ENCODE measurements around the gene TLNRD1. TPM values are rescaled to one million over a fixed set of nuclear protein-coding genes. Genes with fewer than 3 reads are reported as not detected.

Gene TLNRD1
- total RNA-seq, 1 donor from 2014 or later = 27.8 TPM

- Histone ChIP-seq H3K4me3 (no peak overlapping the region), H3K4me1 (peaks cover 14% of the 10 kb centered on the region), H3K27ac (no peak overlapping the region), H3K27me3 (no peaks in the 10 kb centered on the region), H3K36me3 (no peaks in the 10 kb centered on the region), H3K9me3 (no peaks in the 10 kb centered on the region)
- intact Hi-C loops (cut with DNase I) = no loop called here
- TF ChIP-seq CTCF (IDR thresholded peaks at IDR 0.05) = no peak
- ATAC-seq = no peak
- DNase-seq = no peak
These were observed 11.9 kb downstream of the TLNRD1 start for GRCh38 chr15:81012588-81012987.

- no peak for TF ChIP-seq CTCF (IDR thresholded peaks at IDR 0.05)
- H3K4me1 ChIP-seq = peaks cover 14% of the 10 kb centered on the region
- no peak for DNase-seq
- no peaks in the 10 kb centered on the region for H3K36me3 ChIP-seq
- no peak overlapping the region for H3K4me3 ChIP-seq
- no peaks in the 10 kb centered on the region for H3K27me3 ChIP-seq
- ATAC-seq = peak; percentile 68
- intact Hi-C loops (cut with DNase I) = no loop called here
- no peaks in the 10 kb centered on the region for H3K9me3 ChIP-seq
- no peak overlapping the region for H3K27ac ChIP-seq
These were observed 12.7 kb downstream of the TLNRD1 start for GRCh38 chr15:81013396-81013929.

- no peak for TF ChIP-seq CTCF (IDR thresholded peaks at IDR 0.05)
- H3K27ac ChIP-seq = no peak overlapping the region
- H3K9me3 ChIP-seq = no peaks in the 10 kb centered on the region
- H3K27me3 ChIP-seq = no peaks in the 10 kb centered on the region
- ATAC-seq = no peak
- DNase-seq = no peak
- no peak overlapping the region for H3K4me3 ChIP-seq
- H3K4me1 ChIP-seq = peaks cover 14% of the 10 kb centered on the region
- intact Hi-C loops (cut with DNase I) = no loop called here
- H3K36me3 ChIP-seq = no peaks in the 10 kb centered on the region
These were observed 13.8 kb downstream of the TLNRD1 start for GRCh38 chr15:81014446-81015093.

GRCh38 chr15:81015621-81016488 is 15.1 kb downstream of the TLNRD1 start:
- Histone ChIP-seq H3K4me1 (peaks cover 14% of the 10 kb centered on the region), H3K36me3 (no peaks in the 10 kb centered on the region), H3K27me3 (no peaks in the 10 kb centered on the region), H3K9me3 (no peaks in the 10 kb centered on the region), H3K4me3 (no peak overlapping the region), H3K27ac (no peak overlapping the region)
- intact Hi-C loops (cut with DNase I) = no loop called here
- DNase-seq = no peak
- no peak for ATAC-seq
- no peak for TF ChIP-seq CTCF (IDR thresholded peaks at IDR 0.05)

GRCh38 chr15:81016489-81017068 is 15.9 kb downstream of the TLNRD1 start:
- ATAC-seq (no peak), DNase-seq (no peak)
- no peak overlapping the region for H3K4me3 ChIP-seq
- H3K9me3 ChIP-seq = no peaks in the 10 kb centered on the region
- H3K27me3 ChIP-seq = no peaks in the 10 kb centered on the region
- H3K4me1 ChIP-seq = peaks cover 14% of the 10 kb centered on the region
- H3K36me3 ChIP-seq = no peaks in the 10 kb centered on the region
- TF ChIP-seq CTCF (IDR thresholded peaks at IDR 0.05) = no peak
- intact Hi-C loops (cut with DNase I) = no loop called here
- H3K27ac ChIP-seq = no peak overlapping the region
